Mesenchymal stem cell (in vitro differentiated cells and primary cell): ENCODE measurements around the gene CRY2.
"Not testable (repeated sequence)": the region's sequence is repeated elsewhere in the genome, so short reads cannot be mapped to it uniquely, and the experiment has no call there.

ENCODE experiments used
- DNase-seq: peaks from one replicate; pipeline ENCODE4 v3.0.0-alpha.2; 2013
- H2AFZ ChIP-seq: one replicate; pipeline ENCODE4 v1.6.1; 2013; ENCODE audit warnings: low read depth, mild to moderate bottlenecking, control low read depth, inconsistent platforms, low read length, moderate library complexity
- H2AK5ac ChIP-seq: 2 replicates; pipeline ENCODE4 v1.6.1; 2013; ENCODE audit warnings: low read length, moderate library complexity, mild to moderate bottlenecking, inconsistent platforms; ENCODE audit not compliant: severe bottlenecking
- H2BK120ac ChIP-seq: one replicate; pipeline ENCODE4 v1.6.1; 2013; ENCODE audit warnings: low read depth, mild to moderate bottlenecking, inconsistent platforms, low read length, moderate library complexity
- H2BK12ac ChIP-seq, 2 experiments: one replicate each; pipeline ENCODE4 v1.6.1; 2013; ENCODE audit warnings: inconsistent platforms in 2 of 2, low read length in 2 of 2, mild to moderate bottlenecking in 2 of 2, moderate library complexity in 2 of 2, control low read depth in 1 of 2
- H2BK15ac ChIP-seq: one replicate; pipeline ENCODE4 v1.6.1; 2013; ENCODE audit warnings: mild to moderate bottlenecking, low read depth, inconsistent platforms; ENCODE audit not compliant: poor library complexity, severe bottlenecking
- H2BK5ac ChIP-seq: 2 replicates; pipeline ENCODE4 v1.6.1; 2013; ENCODE audit warnings: low read depth, mild to moderate bottlenecking, low read length, control low read depth, inconsistent platforms; ENCODE audit not compliant: poor library complexity, severe bottlenecking
- H3K14ac ChIP-seq, 2 experiments: one replicate each; pipeline ENCODE4 v1.6.1; 2013; ENCODE audit warnings: inconsistent platforms in 2 of 2, low read length in 2 of 2, control low read depth in 1 of 2, mild to moderate bottlenecking in 1 of 2, moderate library complexity in 1 of 2
- H3K18ac ChIP-seq, 2 experiments: one replicate each; pipeline ENCODE4 v1.6.1; 2013; ENCODE audit warnings: inconsistent platforms in 2 of 2, low read length in 2 of 2, control low read depth in 1 of 2, low read depth in 1 of 2, mild to moderate bottlenecking in 1 of 2
- H3K23ac ChIP-seq, 2 experiments: one replicate each; pipeline ENCODE4 v1.6.1; 2013; ENCODE audit warnings: inconsistent platforms in 2 of 2, low read length in 2 of 2, mild to moderate bottlenecking in 2 of 2, moderate library complexity in 2 of 2, control low read depth in 1 of 2
- H3K27ac ChIP-seq: 2 replicates; pipeline ENCODE4 v1.5.1; 2013; ENCODE audit warnings: mild to moderate bottlenecking, moderate library complexity, low read length, control low read depth, inconsistent platforms; ENCODE audit not compliant: poor library complexity, severe bottlenecking
- H3K27me3 ChIP-seq, 2 experiments: 2 replicates each; pipeline versions ENCODE4 v1.6.1 to v1.7.0; 2013; ENCODE audit warnings: low read length in 2 of 2, mild to moderate bottlenecking in 2 of 2, moderate library complexity in 2 of 2, control low read depth in 1 of 2, inconsistent platforms in 1 of 2; ENCODE audit not compliant: control insufficient read depth in 1 of 2, insufficient read depth in 1 of 2
- H3K36me3 ChIP-seq, 2 experiments: 2 replicates each; pipeline versions ENCODE4 v1.6.1 to v1.7.0; 2013; ENCODE audit warnings: low read length in 2 of 2, control low read depth in 1 of 2, inconsistent platforms in 1 of 2, low read depth in 1 of 2, mild to moderate bottlenecking in 1 of 2; ENCODE audit not compliant: insufficient read depth in 2 of 2, control insufficient read depth in 1 of 2
- H3K4ac ChIP-seq, 2 experiments: one replicate each; pipeline ENCODE4 v1.6.1; 2013; ENCODE audit warnings: inconsistent platforms in 2 of 2, low read length in 2 of 2, mild to moderate bottlenecking in 2 of 2, moderate library complexity in 2 of 2, control low read depth in 1 of 2, low read depth in 1 of 2
- H3K4me1 ChIP-seq: 2 replicates; pipeline ENCODE4 v1.6.1; 2013; ENCODE audit warnings: low read depth, low read length, control low read depth; ENCODE audit not compliant: control insufficient read depth, insufficient read depth
- H3K4me2 ChIP-seq: 2 replicates; pipeline ENCODE4 v1.6.1; 2013; ENCODE audit warnings: low read length, mild to moderate bottlenecking, inconsistent platforms; ENCODE audit not compliant: poor library complexity, severe bottlenecking
- H3K4me3 ChIP-seq, 2 experiments: 2 replicates each; pipeline versions ENCODE4 v1.5.1 to v1.7.0; 2013; ENCODE audit warnings: low read length in 2 of 2, mild to moderate bottlenecking in 2 of 2, control low read depth in 1 of 2, low read depth in 1 of 2; ENCODE audit not compliant: insufficient read depth in 1 of 2
- H3K79me1 ChIP-seq: replicated peaks from 2 replicates; pipeline ENCODE4 v1.6.1; 2013; ENCODE audit warnings: mild to moderate bottlenecking, control low read depth, low read length, inconsistent platforms; ENCODE audit not compliant: poor library complexity, severe bottlenecking
- H3K9ac ChIP-seq: 2 replicates; pipeline ENCODE4 v1.7.0; 2013; ENCODE audit warnings: mild to moderate bottlenecking, low read length, moderate library complexity
- H3K9me3 ChIP-seq: 2 replicates; pipeline ENCODE4 v1.7.0; 2013; ENCODE audit warnings: mild to moderate bottlenecking, low read length; ENCODE audit not compliant: control insufficient read depth
- H4K8ac ChIP-seq: one replicate; pipeline ENCODE4 v1.6.1; 2013; ENCODE audit warnings: inconsistent platforms, mild to moderate bottlenecking, low read length, moderate library complexity
- H4K91ac ChIP-seq: one replicate; pipeline ENCODE4 v1.6.1; 2013; ENCODE audit warnings: mild to moderate bottlenecking, low read length, inconsistent platforms
- WGBS: methylation state at CpG from one replicate; pipeline ENCODE4 v1.1.7; 2013; ENCODE audit warnings: mixed read lengths; 5-methylcytosine and 5-hydroxymethylcytosine counted together

The CRY2 gene

DNA sequence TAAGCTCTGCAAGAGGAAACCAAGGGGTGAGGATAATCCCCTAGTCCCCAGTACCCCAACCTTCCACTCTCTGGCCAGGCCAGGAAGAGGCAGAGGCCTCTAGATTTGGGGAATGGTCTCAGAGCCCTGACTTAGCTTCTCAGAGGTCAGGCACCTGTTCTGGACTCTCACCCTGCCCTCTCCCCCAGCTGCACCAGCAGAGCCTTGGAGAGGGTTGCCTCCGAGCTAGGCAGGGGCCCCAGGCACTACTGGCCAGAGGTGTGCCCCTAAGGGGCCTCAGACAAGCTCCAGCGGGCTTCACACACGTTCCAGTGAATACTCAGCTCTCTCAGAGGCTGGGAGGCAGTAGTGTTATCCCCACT lies 51.8 kb downstream of the CRY2 start:
- H3K4me2 ChIP-seq, result peak overlapping the region; percentile 51
- no peak overlapping the region for H3K14ac ChIP-seq
- H2AK5ac ChIP-seq, result no peak overlapping the region
- H3K4me3 ChIP-seq, result peak overlapping the region; percentile 29 to 71
- H3K9ac ChIP-seq, result peak overlapping the region; percentile 89
- peaks cover 27 to 55% of the 10 kb centered on the region in 2 experiments for H3K27me3 ChIP-seq
- no peak overlapping the region for H4K8ac ChIP-seq
- no peak overlapping the region for H2BK5ac ChIP-seq
- 2% methylated on average over 3 of the region's 3 CpGs for WGBS
- no peak overlapping the region for H2AFZ ChIP-seq
- H2BK15ac ChIP-seq, result no peak overlapping the region
- no peak overlapping the region for H2BK12ac ChIP-seq
- no peak for DNase-seq
- peaks cover 3% of the 10 kb centered on the region for H3K79me1 ChIP-seq
- H3K23ac ChIP-seq, result no peak overlapping the region
- H3K36me3 ChIP-seq, result peaks cover 14 to 20% of the 10 kb centered on the region in 2 experiments
- peaks cover 27% of the 10 kb centered on the region for H3K4me1 ChIP-seq
- H3K27ac ChIP-seq, result no peak overlapping the region
- H2BK120ac ChIP-seq, result no peak overlapping the region
- H3K9me3 ChIP-seq, result no peaks in the 10 kb centered on the region
- no peak overlapping the region for H4K91ac ChIP-seq
- H3K18ac ChIP-seq, result no peak overlapping the region
- H3K4ac ChIP-seq, result no peak overlapping the region

GRCh38 chr11:45899448-45900174 lies 52.3 kb downstream of the CRY2 start:
- H2BK5ac ChIP-seq, result no peak overlapping the region
- peaks cover 27% of the 10 kb centered on the region for H3K4me1 ChIP-seq
- peak overlapping the region in 1 of 2 experiments; percentile 46 for H2BK12ac ChIP-seq
- peak overlapping the region; percentile 95 for H4K91ac ChIP-seq
- H3K23ac ChIP-seq, result no peak overlapping the region
- H3K4ac ChIP-seq, result no peak overlapping the region
- no peak overlapping the region for H2AK5ac ChIP-seq
- DNase-seq, result peak; percentile 92
- peaks cover 22 to 50% of the 10 kb centered on the region in 2 experiments for H3K27me3 ChIP-seq
- H4K8ac ChIP-seq, result peak overlapping the region; percentile 83
- peaks cover 18 to 25% of the 10 kb centered on the region in 2 experiments for H3K36me3 ChIP-seq
- peak overlapping the region; percentile 89 for H3K9ac ChIP-seq
- H3K79me1 ChIP-seq, result peaks cover 3% of the 10 kb centered on the region
- no peak overlapping the region for H3K14ac ChIP-seq
- no peak overlapping the region for H2AFZ ChIP-seq
- H2BK120ac ChIP-seq, result peak overlapping the region; percentile 45
- H3K4me3 ChIP-seq, result peak overlapping the region; percentile 62 to 71
- H3K27ac ChIP-seq, result no peak overlapping the region
- peak overlapping the region; percentile 51 for H3K4me2 ChIP-seq
- 0% methylated on average over 17 of the region's 62 CpGs for WGBS
- peak overlapping the region; percentile 50 for H2BK15ac ChIP-seq
- peak overlapping the region in 1 of 2 experiments; percentile 83 for H3K18ac ChIP-seq
- no peaks in the 10 kb centered on the region for H3K9me3 ChIP-seq

DNA sequence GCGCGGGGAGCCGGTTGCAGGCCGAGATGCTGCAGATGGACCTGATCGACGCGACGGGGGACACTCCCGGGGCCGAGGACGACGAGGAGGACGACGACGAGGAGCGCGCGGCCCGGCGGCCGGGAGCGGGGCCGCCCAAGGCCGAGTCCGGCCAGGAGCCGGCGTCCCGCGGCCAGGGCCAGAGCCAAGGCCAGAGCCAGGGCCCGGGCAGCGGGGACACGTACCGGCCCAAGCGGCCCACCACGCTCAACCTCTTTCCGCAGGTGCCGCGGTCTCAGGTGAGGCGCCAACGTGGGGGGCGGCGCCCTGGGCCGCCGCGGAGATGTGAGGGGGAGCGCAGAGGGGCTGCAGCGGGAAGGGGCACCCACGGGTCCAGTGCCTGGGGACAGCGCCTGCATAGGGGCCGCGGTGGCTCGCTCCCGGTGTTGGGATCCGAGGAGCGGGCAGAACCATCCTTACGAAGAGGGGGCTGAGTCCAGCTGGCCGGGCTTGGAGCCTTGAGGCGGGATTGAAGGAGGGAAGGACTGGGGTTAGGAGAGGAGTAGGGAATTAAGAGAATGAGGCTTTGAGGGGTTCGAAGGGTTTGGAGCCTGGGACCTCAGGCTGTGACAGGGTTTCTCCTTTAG lies 53.0 kb downstream of the CRY2 start:
- H3K9ac ChIP-seq, result peak overlapping the region; percentile 84
- not testable (repeated sequence) for H2BK12ac ChIP-seq, H3K4ac ChIP-seq, H4K8ac ChIP-seq, H2AK5ac ChIP-seq, H2BK120ac ChIP-seq, H3K14ac ChIP-seq, H3K23ac ChIP-seq, H3K27ac ChIP-seq, H4K91ac ChIP-seq, H3K79me1 ChIP-seq, H3K9me3 ChIP-seq, H2BK5ac ChIP-seq, H2BK15ac ChIP-seq, H3K18ac ChIP-seq
- peaks cover 17 to 44% of the 10 kb centered on the region in 2 experiments for H3K27me3 ChIP-seq
- peak overlapping the region; percentile 80 for H2AFZ ChIP-seq
- DNase-seq, result peak; percentile 20
- peaks cover 27% of the 10 kb centered on the region for H3K4me1 ChIP-seq
- H3K4me3 ChIP-seq, result peak overlapping the region; percentile 62 to 83
- peaks cover 18 to 28% of the 10 kb centered on the region in 2 experiments for H3K36me3 ChIP-seq
- H3K4me2 ChIP-seq, result peak overlapping the region; percentile 94
- WGBS, result 6% methylated on average over 30 of the region's 59 CpGs

DNA sequence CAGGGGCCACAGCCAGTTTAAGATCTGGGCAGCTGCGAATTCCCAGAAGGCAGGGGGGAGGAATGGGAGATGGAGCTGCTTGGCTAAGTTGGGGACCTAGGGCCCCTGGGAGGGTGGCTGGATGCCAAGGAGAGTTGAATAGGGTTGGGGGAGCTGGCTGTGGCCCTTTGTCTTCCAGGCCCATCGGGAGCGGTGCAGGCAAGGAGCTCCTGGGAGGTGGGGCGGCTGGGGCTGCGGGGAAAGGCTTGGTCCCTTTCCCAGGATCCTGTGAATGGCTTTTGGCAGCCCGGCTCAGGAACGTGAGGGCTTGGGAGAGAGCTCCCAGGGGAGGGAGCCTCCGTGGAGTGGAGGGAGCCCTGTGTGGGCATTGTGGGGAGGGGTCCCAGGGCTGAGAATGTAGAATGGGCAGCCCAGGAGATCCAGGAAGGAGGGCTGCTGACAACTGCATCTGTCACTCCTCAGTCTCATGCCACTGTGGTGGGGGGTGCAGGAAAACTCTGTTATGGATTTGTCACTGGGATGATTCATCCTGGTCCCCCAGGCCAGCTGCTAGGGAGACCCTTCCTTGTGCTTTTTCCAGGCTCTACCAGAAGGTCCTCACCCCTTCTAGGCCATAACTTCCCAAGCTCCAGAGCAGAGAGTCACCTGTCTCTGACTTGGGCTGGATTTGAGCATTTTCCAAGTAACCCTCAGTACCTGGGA lies 53.8 kb downstream of the CRY2 start:
- peaks cover 27% of the 10 kb centered on the region for H3K4me1 ChIP-seq

More for the DNA sequence above, 53.8 kb downstream of the CRY2 start:
- H3K4ac ChIP-seq, result no peak overlapping the region
- WGBS, result 54% methylated on average over 8 of the region's 8 CpGs
- H3K18ac ChIP-seq, result no peak overlapping the region
- H2BK15ac ChIP-seq, result no peak overlapping the region
- no peak overlapping the region for H4K8ac ChIP-seq
- peak overlapping the region; percentile 84 for H3K9ac ChIP-seq
- H3K27me3 ChIP-seq, result peaks cover 13 to 39% of the 10 kb centered on the region in 2 experiments
- H3K14ac ChIP-seq, result no peak overlapping the region
- DNase-seq, result no peak
- peaks cover 18 to 30% of the 10 kb centered on the region in 2 experiments for H3K36me3 ChIP-seq
- H2BK5ac ChIP-seq, result no peak overlapping the region
- no peaks in the 10 kb centered on the region for H3K9me3 ChIP-seq
- H4K91ac ChIP-seq, result no peak overlapping the region
- no peak overlapping the region for H3K27ac ChIP-seq
- H3K23ac ChIP-seq, result peak overlapping the region in 1 of 2 experiments; percentile 9
- H3K4me3 ChIP-seq, result peak overlapping the region in 1 of 2 experiments; percentile 83
- peaks cover 3% of the 10 kb centered on the region for H3K79me1 ChIP-seq
- no peak overlapping the region for H2AFZ ChIP-seq
- H2AK5ac ChIP-seq, result no peak overlapping the region
- H3K4me2 ChIP-seq, result peak overlapping the region; percentile 94
- H2BK12ac ChIP-seq, result no peak overlapping the region
- H2BK120ac ChIP-seq, result no peak overlapping the region
